LNCaP clone FGC (cell line): ENCODE results near the gene MIA2.
"Not testable (repeated sequence)": the region's sequence is repeated elsewhere in the genome, so short reads cannot be mapped to it uniquely, and the experiment has no call there.

Source experiments
- DNase-seq: peaks from one replicate; pipeline ENCODE4 v3.0.0-alpha.2; 2011; ENCODE audit warnings: low read depth
- H3K4me3 ChIP-seq: 2 replicates; pipeline ENCODE4 v1.5.1; 2011; ENCODE audit warnings: mild to moderate bottlenecking, low read depth, low read length, control low read depth
- CTCF ChIP-seq: IDR thresholded peaks from 2 replicates; pipeline ENCODE4 v1.5.1; 2012; ENCODE audit warnings: mild to moderate bottlenecking; ENCODE audit not compliant: control insufficient read depth, insufficient read depth; ENCODE audit errors: extremely low read depth

MIA2 gene

GRCh38 chr14:39232554-39233415, 930 bp upstream of the MIA2 start:
- no peak for DNase-seq
- no peak overlapping the region for H3K4me3 ChIP-seq
- TF ChIP-seq CTCF, result no peak

- H3K4me3 ChIP-seq, DNase-seq: not testable (repeated sequence)
Observed at GRCh38 chr14:39234986-39235385, 1.3 kb downstream of the MIA2 start.

- H3K4me3 ChIP-seq, DNase-seq: not testable (repeated sequence)
Observed at GRCh38 chr14:39235466-39235865, 1.8 kb downstream of the MIA2 start.

GRCh38 chr14:39240769-39241168, 7.1 kb downstream of the MIA2 start:
- no peak for DNase-seq
- H3K4me3 ChIP-seq, result no peak overlapping the region
- TF ChIP-seq CTCF, result no peak

- TF ChIP-seq CTCF, result no peak
- H3K4me3 ChIP-seq, result no peak overlapping the region
- no peak for DNase-seq
Observed at GRCh38 chr14:39241637-39242036, 7.9 kb downstream of the MIA2 start.

GRCh38 chr14:39243831-39244230, 10.1 kb downstream of the MIA2 start:
- no peak for DNase-seq
- no peak for TF ChIP-seq CTCF
- no peak overlapping the region for H3K4me3 ChIP-seq

- H3K4me3 ChIP-seq, result no peak overlapping the region
- DNase-seq, result no peak
- TF ChIP-seq CTCF, result no peak
Observed at GRCh38 chr14:39246618-39247017, 12.9 kb downstream of the MIA2 start.

GRCh38 chr14:39247256-39247655, 13.5 kb downstream of the MIA2 start:
- no peak for TF ChIP-seq CTCF
- H3K4me3 ChIP-seq, result no peak overlapping the region
- DNase-seq, result no peak
